GM21528 (cell line): ENCODE measurements around the gene KRTAP10-9.
"Not testable (repeated sequence)": the region's sequence is repeated elsewhere in the genome, so short reads cannot be mapped to it uniquely, and the experiment has no call there.

Experiments
- ATAC-seq: cut with Tn5 transposase; IDR thresholded peaks from one replicate; pipeline ENCODE4 v1.9.1; 2021; ENCODE audit warnings: mild to moderate bottlenecking, moderate library complexity; ENCODE audit not compliant: unreplicated experiment, low FRiP score

Gene KRTAP10-9

GRCh38 chr21:44637018-44637850, 10.3 kb downstream of the KRTAP10-9 start, which contains the start of gene KRTAP10-10:
KRTAP10-10 (plus strand) TSS chr21:44637356; CDS start chr21:44637418, 62 bp downstream.
- ATAC-seq = no peak

GRCh38 chr21:44637851-44638348, 11.0 kb downstream of the KRTAP10-9 start:
- ATAC-seq = not testable (repeated sequence)

- ATAC-seq = not testable (repeated sequence)
Observed at GRCh38 chr21:44638506-44639330, 11.8 kb downstream of the KRTAP10-9 start.

DNA sequence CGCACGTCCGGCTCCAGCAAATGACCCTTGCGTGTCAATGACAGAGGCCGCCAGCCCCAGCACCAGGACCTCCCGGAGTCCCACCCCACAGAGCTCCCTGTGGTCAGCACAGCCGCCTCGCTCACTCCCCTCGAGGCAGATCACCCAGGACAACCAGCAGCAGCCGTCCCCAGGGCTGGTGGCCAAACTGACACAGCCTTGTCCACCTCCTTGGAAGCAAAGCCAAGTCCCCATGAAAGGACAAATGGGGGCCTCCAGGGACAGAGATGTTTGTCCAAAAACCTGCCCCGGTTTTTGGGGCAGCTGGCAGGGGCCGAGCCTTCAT, 12.4 kb downstream of the KRTAP10-9 start:
- no peak for ATAC-seq

- no peak for ATAC-seq
Observed at GRCh38 chr21:44640761-44641160, 13.9 kb downstream of the KRTAP10-9 start.

DNA sequence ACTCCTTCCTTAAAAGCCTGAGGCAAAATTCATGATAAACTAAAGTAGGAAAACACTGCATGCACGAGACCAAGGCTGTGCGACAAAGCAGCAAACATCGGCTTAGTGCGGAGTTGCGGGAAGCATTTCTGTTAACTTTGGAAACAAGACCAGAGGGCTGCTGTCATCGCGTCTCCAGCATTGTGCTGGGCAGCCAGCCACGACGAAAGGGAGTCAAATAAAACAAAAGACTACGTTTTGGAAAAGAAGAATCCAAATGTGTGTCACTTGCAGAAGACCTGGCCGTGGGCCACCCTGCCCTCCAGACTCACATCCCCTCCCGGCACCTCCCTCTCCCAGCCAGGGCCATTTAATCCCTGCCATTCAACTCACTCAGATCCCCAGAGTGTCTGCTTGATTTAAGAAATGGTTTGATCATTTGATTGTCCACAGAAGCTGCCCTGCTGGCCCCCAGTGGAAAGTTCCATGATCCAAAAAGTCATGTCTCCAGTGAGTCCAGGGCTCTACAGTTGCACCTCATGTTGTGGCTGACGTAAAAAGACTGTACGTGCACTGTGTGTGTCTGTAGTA, 16.9 kb downstream of the KRTAP10-9 start:
- ATAC-seq = no peak

DNA sequence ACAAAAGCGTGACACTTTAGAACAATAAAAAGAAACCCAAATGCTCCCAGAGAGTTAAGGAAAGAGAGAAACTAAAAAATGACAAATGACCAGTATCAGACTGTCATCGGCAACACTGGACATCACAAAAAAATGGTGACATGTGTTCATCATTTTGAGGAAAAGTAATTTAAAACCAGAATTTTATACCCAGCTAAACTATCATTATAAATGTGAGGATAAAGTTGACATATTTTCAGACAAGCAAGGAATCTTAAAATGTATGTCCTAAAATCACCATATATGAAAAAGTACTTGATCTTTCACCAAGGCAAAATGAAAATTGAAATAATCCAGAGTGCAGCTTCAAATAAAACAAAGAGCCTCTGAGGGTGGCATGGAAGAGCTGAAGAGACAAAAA, 18.0 kb downstream of the KRTAP10-9 start:
- no peak for ATAC-seq

DNA sequence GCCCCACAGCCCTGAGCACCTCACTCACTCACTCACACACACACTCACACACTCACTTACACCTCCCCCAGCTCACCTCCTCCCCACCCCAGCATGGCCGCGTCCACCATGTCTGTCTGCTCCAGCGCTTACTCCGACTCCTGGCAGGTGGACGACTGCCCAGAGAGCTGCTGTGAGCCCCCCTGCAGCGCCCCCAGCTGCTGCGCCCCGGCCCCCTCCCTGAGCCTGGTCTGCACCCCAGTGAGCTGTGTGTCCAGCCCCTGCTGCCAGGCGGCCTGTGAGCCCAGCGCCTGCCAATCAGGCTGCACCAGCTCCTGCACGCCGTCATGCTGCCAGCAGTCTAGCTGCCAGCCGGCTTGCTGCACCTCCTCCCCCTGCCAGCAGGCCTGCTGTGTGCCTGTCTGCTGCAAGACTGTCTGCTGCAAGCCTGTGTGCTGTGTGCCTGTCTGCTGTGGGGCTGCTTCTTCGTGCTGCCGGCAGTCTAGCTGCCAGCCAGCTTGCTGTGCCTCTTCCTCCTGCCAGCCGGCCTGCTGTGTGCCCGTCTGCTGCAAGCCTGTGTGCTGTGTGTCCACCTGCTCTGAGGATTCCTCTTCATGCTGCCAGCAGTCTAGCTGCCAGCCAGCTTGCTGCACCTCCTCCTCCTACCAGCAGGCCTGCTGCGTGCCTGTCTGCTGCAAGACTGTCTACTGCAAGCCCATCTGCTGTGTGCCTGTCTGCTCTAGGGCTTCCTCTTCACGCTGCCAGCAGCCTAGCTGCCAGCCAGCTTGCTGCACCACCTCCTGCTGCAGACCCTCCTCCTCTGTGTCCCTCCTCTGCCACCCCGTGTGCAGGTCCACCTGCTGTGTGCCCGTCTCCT, 19.7 kb downstream of the KRTAP10-9 start, which contains the start of gene KRTAP10-11:
Gene KRTAP10-11, plus strand, starts transcription at position 49 of the 856 bp plus-strand sequence. Its CDS starts 45 bp downstream, at position 94.
- not testable (repeated sequence) for ATAC-seq

- ATAC-seq = no peak
Observed at GRCh38 chr21:44647222-44647552, 20.3 kb downstream of the KRTAP10-9 start.

GRCh38 chr21:44648557-44649311, 21.8 kb downstream of the KRTAP10-9 start:
- ATAC-seq = no peak

GRCh38 chr21:44649521-44650100, 22.7 kb downstream of the KRTAP10-9 start:
- no peak for ATAC-seq

DNA sequence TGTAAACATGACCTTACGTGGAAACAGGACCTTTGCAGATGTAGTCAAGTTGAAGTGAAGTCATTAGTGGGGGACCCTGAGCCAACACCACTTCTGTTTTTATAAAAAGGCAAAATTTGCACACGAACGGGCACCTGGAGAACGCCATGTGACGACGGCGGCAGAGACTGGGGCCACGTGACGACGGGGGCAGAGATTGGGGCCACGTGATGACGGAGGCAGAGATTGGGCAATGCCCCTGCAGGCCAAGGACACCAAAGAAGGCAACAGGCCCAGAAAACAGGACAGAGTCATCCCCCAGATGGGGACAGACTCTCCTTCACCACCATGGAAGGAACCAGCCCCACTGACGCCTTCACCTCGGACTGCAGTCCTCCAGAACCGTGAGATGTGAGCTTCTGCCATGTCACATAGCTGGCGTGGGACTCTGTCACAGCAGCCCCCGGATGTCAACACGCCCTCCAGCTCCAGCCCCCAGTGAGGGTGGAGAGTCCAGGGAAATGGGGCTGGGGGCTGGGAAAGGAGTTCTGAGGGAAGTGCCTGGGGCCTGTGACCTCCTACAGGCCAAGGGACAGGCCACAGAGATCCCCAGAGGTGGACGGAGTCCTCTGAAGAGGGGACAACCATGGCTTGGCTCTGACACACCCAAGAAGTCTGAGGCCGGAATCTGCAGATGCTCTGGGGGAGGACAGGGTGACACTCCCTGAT, 23.5 kb downstream of the KRTAP10-9 start:
- ATAC-seq = no peak

- ATAC-seq = no peak
Observed at GRCh38 chr21:44650973-44651675, 24.2 kb downstream of the KRTAP10-9 start.

DNA sequence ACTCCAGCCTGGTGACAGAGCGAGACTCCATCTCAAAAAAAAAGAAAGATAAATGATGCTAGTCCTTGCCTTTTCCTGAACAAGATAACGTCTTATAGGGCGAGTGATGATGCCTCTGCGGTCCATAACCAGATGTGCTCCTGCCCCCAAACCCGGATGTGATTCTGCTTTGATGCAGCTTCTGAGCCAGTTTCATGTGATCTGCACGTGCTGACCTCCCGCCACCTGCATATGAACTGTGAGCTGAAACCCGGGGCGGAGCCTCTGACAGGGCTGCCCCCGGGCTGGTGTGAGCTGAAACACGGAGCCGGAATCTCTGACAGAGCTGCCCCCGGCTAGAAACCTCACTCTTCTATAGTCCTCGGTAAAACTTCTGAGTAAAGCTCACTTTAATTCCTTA, 26.2 kb downstream of the KRTAP10-9 start:
- no peak for ATAC-seq

GRCh38 chr21:44653656-44654575, 27.0 kb downstream of the KRTAP10-9 start:
- no peak for ATAC-seq

- no peak for ATAC-seq
Observed at GRCh38 chr21:44654576-44655175, 27.8 kb downstream of the KRTAP10-9 start, which contains the start of gene KRTAP12-4. KRTAP12-4 (minus strand) TSS chr21:44654659; CDS start chr21:44654614, 45 bp downstream.
